WTC11 (cell line): Measurements from ENCODE around the gene TIGD3. TPM values are rescaled to one million over a fixed set of nuclear protein-coding genes. Genes with fewer than 3 reads are reported as not detected.

Experiments
- ATAC-seq: fragments of 200-7000 bp; cut with Tn5 transposase; 2 replicates; pipeline ENCODE4 v1.10.0; 2021; ENCODE audit warnings: mild to moderate bottlenecking, moderate library complexity
- CTCF ChIA-PET: fragments of 300-600 bp; sonication (Branson Sonifier 250); formaldehyde crosslinking; loops from one replicate; lab custom pipeline; 2021; ENCODE audit warnings: antibody characterized with exemption; lab: Charles Lee
- POLR2A ChIA-PET: fragments of 350-600 bp; sonication (Branson Sonifier 250); formaldehyde crosslinking; loops from one replicate; lab custom pipeline; 2021; ENCODE audit warnings: antibody characterized with exemption; lab: Charles Lee
- DNase-seq: peaks from one replicate; pipeline ENCODE4 v3.0.0; 2021; ENCODE audit warnings: low spot score
- H3K27ac Mint-ChIP-seq: 2 replicates; pipeline ENCODE4 v1.8.0; 2021; ENCODE audit warnings: mixed read lengths
- H3K27me3 Mint-ChIP-seq: 2 replicates; pipeline ENCODE4 v1.8.0; 2021; ENCODE audit warnings: low read depth, mild to moderate bottlenecking, moderate library complexity, mixed read lengths
- H3K36me3 Mint-ChIP-seq: 2 replicates; pipeline ENCODE4 v1.8.0; 2021; ENCODE audit warnings: mixed read lengths
- H3K4me1 Mint-ChIP-seq: 2 replicates; pipeline ENCODE4 v1.8.0; 2022; ENCODE audit warnings: mixed read lengths
- H3K4me3 Mint-ChIP-seq: 2 replicates; pipeline ENCODE4 v1.8.0; 2021; ENCODE audit warnings: mild to moderate bottlenecking, moderate library complexity, mixed read lengths
- H3K9me3 Mint-ChIP-seq: 2 replicates; pipeline ENCODE4 v1.8.0; 2021; ENCODE audit warnings: mixed read lengths
- CBFB ChIP-seq: sonication (generic); formaldehyde crosslinking; IDR thresholded peaks from 2 replicates; pipeline ENCODE4 v1.8.1; 2022; ENCODE audit warnings: mild to moderate bottlenecking, low read depth, missing genetic modification reagents
- EMX1 ChIP-seq: fragments of 250-450 bp; sonication (Bioruptor Pico); IDR thresholded peaks from 2 replicates; pipeline ENCODE4 v1.8.0; 2021; ENCODE audit warnings: mild to moderate bottlenecking
- NFATC4 ChIP-seq: fragments of 250-450 bp; sonication (Bioruptor Pico); IDR thresholded peaks from 2 replicates; pipeline ENCODE4 v1.9.0; 2021; ENCODE audit warnings: mild to moderate bottlenecking
- NFE2L1 ChIP-seq: sonication (generic); formaldehyde crosslinking; IDR thresholded peaks from 2 replicates; pipeline ENCODE4 v1.8.1; 2023; ENCODE audit warnings: missing genetic modification reagents
- NR1H2 ChIP-seq: sonication (generic); formaldehyde crosslinking; IDR thresholded peaks from 2 replicates; pipeline ENCODE4 v1.9.0; 2021; ENCODE audit warnings: mild to moderate bottlenecking, moderate library complexity, missing genetic modification reagents
- RELA ChIP-seq: sonication (generic); formaldehyde crosslinking; IDR thresholded peaks from 2 replicates; pipeline ENCODE4 v1.8.1; 2022; ENCODE audit warnings: missing genetic modification reagents, mild to moderate bottlenecking, borderline replicate concordance
- SOX15 ChIP-seq: fragments of 250-450 bp; sonication (Bioruptor Pico); IDR thresholded peaks from 2 replicates; pipeline ENCODE4 v1.9.0; 2021; ENCODE audit warnings: mild to moderate bottlenecking
- TEAD1 ChIP-seq: sonication (generic); formaldehyde crosslinking; IDR thresholded peaks from 2 replicates; pipeline ENCODE4 v1.8.0; 2022; ENCODE audit warnings: mild to moderate bottlenecking, missing genetic modification reagents
- ZNF263 ChIP-seq: sonication (generic); formaldehyde crosslinking; IDR thresholded peaks from 2 replicates; pipeline ENCODE4 v1.8.1; 2022; ENCODE audit warnings: low read depth, mild to moderate bottlenecking, moderate library complexity, missing genetic modification reagents
- ZNF317 ChIP-seq: sonication (generic); formaldehyde crosslinking; IDR thresholded peaks from 2 replicates; pipeline ENCODE4 v1.8.1; 2023; ENCODE audit warnings: low read depth, mild to moderate bottlenecking, moderate library complexity, missing genetic modification reagents, borderline replicate concordance
- total RNA-seq: library from RNA; stranded (reverse); gene quantifications from 3 replicates; pipeline ENCODE4 v1.2.3, GENCODE V29; 2021
- TF ChIP-seq, protein P1 (sequence below): sonication (generic); formaldehyde crosslinking; IDR thresholded peaks from 2 replicates; pipeline ENCODE4 v1.8.0; 2023; ENCODE audit warnings: missing genetic modification reagents
- TF ChIP-seq, protein P2 (sequence below): fragments of 250-450 bp; sonication (Bioruptor Pico); IDR thresholded peaks from 2 replicates; pipeline ENCODE4 v1.9.0; 2021; ENCODE audit warnings: mild to moderate bottlenecking, borderline replicate concordance
- TF ChIP-seq, protein P3 (sequence below): sonication (generic); formaldehyde crosslinking; IDR thresholded peaks from 2 replicates; pipeline ENCODE4 v1.8.0; 2022; ENCODE audit warnings: mild to moderate bottlenecking, missing genetic modification reagents
- TF ChIP-seq, protein P4 (sequence below): sonication (generic); formaldehyde crosslinking; IDR thresholded peaks from 2 replicates; pipeline ENCODE4 v1.8.1; 2023; ENCODE audit warnings: mild to moderate bottlenecking, moderate library complexity, missing genetic modification reagents
- TF ChIP-seq, protein P5 (sequence below): fragments of 250-450 bp; sonication (Bioruptor Pico); conservative IDR thresholded peaks from 2 replicates; pipeline ENCODE4 v1.9.0; 2021; ENCODE audit warnings: mild to moderate bottlenecking

The TIGD3 gene
- total RNA-seq, 1 experiment from 2014 or later, result 1.9 TPM

DNA sequence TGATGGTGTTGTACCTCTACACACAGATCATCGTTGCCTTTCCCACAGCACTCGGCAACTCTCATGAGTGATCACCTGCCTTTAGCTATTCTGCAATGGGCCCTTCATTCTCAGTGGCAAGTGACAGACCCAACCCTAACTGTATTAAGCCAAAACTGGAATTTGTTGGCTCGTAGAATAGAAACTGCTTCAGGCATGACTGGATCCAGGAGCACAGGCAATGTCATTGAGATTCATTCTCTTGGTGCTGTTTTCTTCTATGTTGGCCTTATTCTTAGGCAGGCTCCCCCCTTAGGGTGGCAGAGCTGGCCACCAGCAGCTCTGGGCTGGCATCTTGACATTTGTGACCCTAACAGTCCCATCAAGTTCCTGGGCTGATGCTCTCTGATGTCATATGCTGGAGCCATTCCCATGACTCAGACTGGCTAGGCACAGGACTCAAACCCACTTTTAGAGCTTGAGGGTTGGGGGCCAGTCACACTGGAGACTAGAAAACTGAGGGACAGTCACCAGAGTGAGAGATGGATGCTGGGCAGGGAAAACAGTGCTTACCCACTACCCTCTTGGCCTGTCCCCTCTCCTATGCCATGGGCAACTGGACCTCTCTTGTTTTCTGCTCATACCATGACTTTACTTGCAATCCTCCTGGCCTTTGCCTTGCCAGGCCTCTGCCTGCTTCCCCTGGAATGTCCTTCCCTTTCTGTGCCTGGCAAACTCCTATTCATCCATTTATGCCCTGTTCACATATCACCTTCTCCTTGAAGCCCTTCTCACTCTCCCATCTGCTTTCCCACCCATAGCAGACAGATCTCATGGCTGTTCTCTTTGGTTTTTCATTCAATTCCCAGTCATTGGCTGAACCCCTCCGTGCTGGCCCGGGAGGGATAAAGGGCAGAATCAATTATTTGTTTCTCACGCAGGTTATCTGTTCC lies 47.0 kb upstream of the TIGD3 start:
- Mint-ChIP-seq H3K4me1 (peaks cover 4% of the 10 kb centered on the region; the same call in 1 of the 2 replicates), H3K4me3 (no peak overlapping the region), H3K9me3 (no peaks in the 10 kb centered on the region), H3K36me3 (peaks cover 12% of the 10 kb centered on the region), H3K27me3 (peaks cover 37% of the 10 kb centered on the region), H3K27ac (no peak overlapping the region)
- CTCF ChIA-PET, result interaction anchor here (0.6 to 2.2 kb wide), 2 partner anchors 8 to 33 kb away, joined by 4 to 8 read pairs; no protein-coding TSS in a partner anchor
- ATAC-seq, result no peak
- POLR2A ChIA-PET, result interaction anchor here (1.2 kb wide), 1 partner anchor 9 kb away, joined by 4 read pairs; no protein-coding TSS in a partner anchor
- DNase-seq, result no peak
- TF ChIP-seq SOX15, result no peak
- TF ChIP-seq, protein P1, sequence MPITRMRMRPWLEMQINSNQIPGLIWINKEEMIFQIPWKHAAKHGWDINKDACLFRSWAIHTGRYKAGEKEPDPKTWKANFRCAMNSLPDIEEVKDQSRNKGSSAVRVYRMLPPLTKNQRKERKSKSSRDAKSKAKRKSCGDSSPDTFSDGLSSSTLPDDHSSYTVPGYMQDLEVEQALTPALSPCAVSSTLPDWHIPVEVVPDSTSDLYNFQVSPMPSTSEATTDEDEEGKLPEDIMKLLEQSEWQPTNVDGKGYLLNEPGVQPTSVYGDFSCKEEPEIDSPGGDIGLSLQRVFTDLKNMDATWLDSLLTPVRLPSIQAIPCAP (CRISPR knock-in tag), result no peak
- TF ChIP-seq, protein P2, sequence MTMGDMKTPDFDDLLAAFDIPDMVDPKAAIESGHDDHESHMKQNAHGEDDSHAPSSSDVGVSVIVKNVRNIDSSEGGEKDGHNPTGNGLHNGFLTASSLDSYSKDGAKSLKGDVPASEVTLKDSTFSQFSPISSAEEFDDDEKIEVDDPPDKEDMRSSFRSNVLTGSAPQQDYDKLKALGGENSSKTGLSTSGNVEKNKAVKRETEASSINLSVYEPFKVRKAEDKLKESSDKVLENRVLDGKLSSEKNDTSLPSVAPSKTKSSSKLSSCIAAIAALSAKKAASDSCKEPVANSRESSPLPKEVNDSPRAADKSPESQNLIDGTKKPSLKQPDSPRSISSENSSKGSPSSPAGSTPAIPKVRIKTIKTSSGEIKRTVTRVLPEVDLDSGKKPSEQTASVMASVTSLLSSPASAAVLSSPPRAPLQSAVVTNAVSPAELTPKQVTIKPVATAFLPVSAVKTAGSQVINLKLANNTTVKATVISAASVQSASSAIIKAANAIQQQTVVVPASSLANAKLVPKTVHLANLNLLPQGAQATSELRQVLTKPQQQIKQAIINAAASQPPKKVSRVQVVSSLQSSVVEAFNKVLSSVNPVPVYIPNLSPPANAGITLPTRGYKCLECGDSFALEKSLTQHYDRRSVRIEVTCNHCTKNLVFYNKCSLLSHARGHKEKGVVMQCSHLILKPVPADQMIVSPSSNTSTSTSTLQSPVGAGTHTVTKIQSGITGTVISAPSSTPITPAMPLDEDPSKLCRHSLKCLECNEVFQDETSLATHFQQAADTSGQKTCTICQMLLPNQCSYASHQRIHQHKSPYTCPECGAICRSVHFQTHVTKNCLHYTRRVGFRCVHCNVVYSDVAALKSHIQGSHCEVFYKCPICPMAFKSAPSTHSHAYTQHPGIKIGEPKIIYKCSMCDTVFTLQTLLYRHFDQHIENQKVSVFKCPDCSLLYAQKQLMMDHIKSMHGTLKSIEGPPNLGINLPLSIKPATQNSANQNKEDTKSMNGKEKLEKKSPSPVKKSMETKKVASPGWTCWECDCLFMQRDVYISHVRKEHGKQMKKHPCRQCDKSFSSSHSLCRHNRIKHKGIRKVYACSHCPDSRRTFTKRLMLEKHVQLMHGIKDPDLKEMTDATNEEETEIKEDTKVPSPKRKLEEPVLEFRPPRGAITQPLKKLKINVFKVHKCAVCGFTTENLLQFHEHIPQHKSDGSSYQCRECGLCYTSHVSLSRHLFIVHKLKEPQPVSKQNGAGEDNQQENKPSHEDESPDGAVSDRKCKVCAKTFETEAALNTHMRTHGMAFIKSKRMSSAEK, result no peak
- TF ChIP-seq NR1H2, result no peak
- TF ChIP-seq, protein P3, sequence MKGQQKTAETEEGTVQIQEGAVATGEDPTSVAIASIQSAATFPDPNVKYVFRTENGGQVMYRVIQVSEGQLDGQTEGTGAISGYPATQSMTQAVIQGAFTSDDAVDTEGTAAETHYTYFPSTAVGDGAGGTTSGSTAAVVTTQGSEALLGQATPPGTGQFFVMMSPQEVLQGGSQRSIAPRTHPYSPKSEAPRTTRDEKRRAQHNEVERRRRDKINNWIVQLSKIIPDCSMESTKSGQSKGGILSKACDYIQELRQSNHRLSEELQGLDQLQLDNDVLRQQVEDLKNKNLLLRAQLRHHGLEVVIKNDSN, result no peak
- no peak for TF ChIP-seq ZNF263 (CRISPR knock-in tag)
- no peak for TF ChIP-seq TEAD1 (CRISPR knock-in tag)
- TF ChIP-seq, protein P4, sequence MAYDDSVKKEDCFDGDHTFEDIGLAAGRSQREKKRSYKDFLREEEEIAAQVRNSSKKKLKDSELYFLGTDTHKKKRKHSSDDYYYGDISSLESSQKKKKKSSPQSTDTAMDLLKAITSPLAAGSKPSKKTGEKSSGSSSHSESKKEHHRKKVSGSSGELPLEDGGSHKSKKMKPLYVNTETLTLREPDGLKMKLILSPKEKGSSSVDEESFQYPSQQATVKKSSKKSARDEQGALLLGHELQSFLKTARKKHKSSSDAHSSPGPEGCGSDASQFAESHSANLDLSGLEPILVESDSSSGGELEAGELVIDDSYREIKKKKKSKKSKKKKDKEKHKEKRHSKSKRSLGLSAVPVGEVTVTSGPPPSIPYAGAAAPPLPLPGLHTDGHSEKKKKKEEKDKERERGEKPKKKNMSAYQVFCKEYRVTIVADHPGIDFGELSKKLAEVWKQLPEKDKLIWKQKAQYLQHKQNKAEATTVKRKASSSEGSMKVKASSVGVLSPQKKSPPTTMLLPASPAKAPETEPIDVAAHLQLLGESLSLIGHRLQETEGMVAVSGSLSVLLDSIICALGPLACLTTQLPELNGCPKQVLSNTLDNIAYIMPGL (CRISPR knock-in tag), result no peak
- TF ChIP-seq RELA (CRISPR knock-in tag), result no peak
- no peak for TF ChIP-seq EMX1 (CRISPR knock-in tag)
- no peak for TF ChIP-seq NFATC4 (CRISPR knock-in tag)
- TF ChIP-seq, protein P5, sequence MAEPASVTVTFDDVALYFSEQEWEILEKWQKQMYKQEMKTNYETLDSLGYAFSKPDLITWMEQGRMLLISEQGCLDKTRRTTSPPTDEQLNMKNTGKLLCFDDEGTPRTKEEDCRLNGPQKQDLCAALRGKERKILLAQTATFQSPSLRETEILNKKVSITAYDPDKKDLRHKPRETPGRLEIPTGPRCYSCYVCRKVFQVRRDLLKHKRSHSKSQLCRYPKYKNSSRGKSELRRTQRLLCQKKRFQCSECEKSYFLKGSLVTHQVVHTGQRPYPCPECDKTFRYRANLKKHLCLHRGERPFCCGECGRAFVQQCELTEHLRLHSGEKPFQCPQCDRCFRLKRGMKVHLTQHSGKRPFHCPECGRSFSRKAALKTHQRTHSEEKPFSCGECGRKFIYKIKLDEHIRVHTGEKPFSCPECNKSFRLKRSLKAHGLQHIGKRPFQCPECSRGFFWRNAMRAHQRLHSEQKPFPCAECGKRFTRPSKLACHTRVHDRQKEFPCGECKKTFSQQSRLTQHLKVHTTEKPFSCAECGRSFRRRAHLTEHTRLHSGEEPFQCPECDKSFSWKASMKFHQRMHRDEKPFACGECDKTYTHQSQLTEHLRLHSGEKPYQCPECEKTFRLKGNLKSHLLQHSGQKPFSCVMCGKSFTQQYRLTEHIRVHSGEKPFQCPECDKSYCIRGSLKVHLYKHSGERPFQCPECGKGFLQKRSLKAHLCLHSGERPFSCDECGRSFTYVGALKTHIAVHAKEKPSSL, result no peak
- TF ChIP-seq ZNF317 (CRISPR knock-in tag), result no peak
- no peak for TF ChIP-seq NFE2L1 (CRISPR knock-in tag)
- no peak for TF ChIP-seq CBFB (CRISPR knock-in tag)
- TF ChIP-seq, all 79 proteins: peak for 0
